Activated CD4-positive, alpha-beta memory T cell treated with anti-CD3 and anti-CD28 coated beads, Interleukin-2, amount 10 ng/mL, durations not matched to agents 7 days and 5 days (primary cell): ENCODE data around the gene FPGS. TPM values are rescaled to one million over a fixed set of nuclear protein-coding genes. Genes with fewer than 3 reads are reported as not detected.
"Not testable (repeated sequence)": the region's sequence is repeated elsewhere in the genome, so short reads cannot be mapped to it uniquely, and the experiment has no call there.

Source experiments
- CTCF ChIA-PET: fragments of 350-600 bp; sonication (Branson Sonifier 250); formaldehyde crosslinking; loops from one replicate; lab custom pipeline; 2021; ENCODE audit warnings: antibody characterized with exemption, inconsistent platforms; lab: Charles Lee
- POLR2A ChIA-PET: fragments of 350-600 bp; sonication (Branson Sonifier 250); formaldehyde crosslinking; loops from one replicate; lab custom pipeline; 2021; ENCODE audit warnings: antibody characterized with exemption; lab: Charles Lee
- DNase-seq: peaks from one replicate; pipeline ENCODE4 v3.0.0-alpha.2; 2020
- H3K27ac Mint-ChIP-seq: one replicate; pipeline ENCODE4 v1.8.0; 2021; ENCODE audit warnings: mild to moderate bottlenecking, mixed read lengths
- H3K27me3 Mint-ChIP-seq: one replicate; pipeline ENCODE4 v1.8.0; 2021; ENCODE audit warnings: mixed read lengths
- H3K36me3 Mint-ChIP-seq: one replicate; pipeline ENCODE4 v1.8.0; 2021; ENCODE audit warnings: low read depth, mixed read lengths
- H3K4me1 Mint-ChIP-seq: one replicate; pipeline ENCODE4 v1.8.0; 2021; ENCODE audit warnings: mixed read lengths
- H3K4me3 Mint-ChIP-seq: one replicate; pipeline ENCODE4 v1.8.0; 2021; ENCODE audit warnings: mild to moderate bottlenecking, mixed read lengths
- H3K9me3 Mint-ChIP-seq: one replicate; pipeline ENCODE4 v1.8.0; 2021; ENCODE audit warnings: mixed read lengths
- total RNA-seq, 2 experiments: library from RNA; stranded (reverse); gene quantifications; one replicate each; pipeline ENCODE4 v1.2.3, GENCODE V29; 2021

Gene FPGS
- total RNA-seq, 2 experiments from 2014 or later = 65.6 to 65.8 TPM

GRCh38 chr9:127772603-127773002 is 30.1 kb upstream of the FPGS start:
- Mint-ChIP-seq H3K36me3 (peaks cover 75% of the 10 kb centered on the region), H3K27me3 (no peaks in the 10 kb centered on the region), H3K4me3 (no peak overlapping the region), H3K9me3 (no peaks in the 10 kb centered on the region), H3K4me1 (peaks cover 73% of the 10 kb centered on the region), H3K27ac (peak overlapping the region; percentile 35)
- ChIA-PET POLR2A (interaction anchor here (4.6 kb wide), 1 partner anchor 13 kb away, joined by 77 read pairs; the partner anchor contains the start of gene CDK9), CTCF (interaction anchor here (1.2 to 7.8 kb wide), 5 partner anchors 10 to 149 kb away, joined by 3 to 90 read pairs (median 11); partner anchors contain the start of genes CDK9 and TOR2A)
- no peak for DNase-seq

- ChIA-PET CTCF (interaction anchor here (1.2 to 3.4 kb wide), 3 partner anchors 11 to 96 kb away, joined by 3 to 25 read pairs (median 7); partner anchors contain the start of gene TOR2A), POLR2A (interaction anchor here (1.2 kb wide), 1 partner anchor 11 kb away, joined by 4 read pairs; no protein-coding TSS in a partner anchor)
- H3K4me3 Mint-ChIP-seq = no peak overlapping the region
- H3K9me3 Mint-ChIP-seq = no peaks in the 10 kb centered on the region
- peaks cover 74% of the 10 kb centered on the region for H3K36me3 Mint-ChIP-seq
- peaks cover 68% of the 10 kb centered on the region for H3K4me1 Mint-ChIP-seq
- DNase-seq = no peak
- H3K27ac Mint-ChIP-seq = no peak overlapping the region
- no peaks in the 10 kb centered on the region for H3K27me3 Mint-ChIP-seq
Measured at GRCh38 chr9:127773272-127773671, 29.4 kb upstream of the FPGS start.

- Mint-ChIP-seq H3K27me3 (no peaks in the 10 kb centered on the region), H3K9me3 (no peaks in the 10 kb centered on the region), H3K4me3 (no peak overlapping the region), H3K4me1 (peaks cover 63% of the 10 kb centered on the region), H3K36me3 (peaks cover 70% of the 10 kb centered on the region), H3K27ac (no peak overlapping the region)
- POLR2A ChIA-PET = interaction anchor here (1.2 kb wide), 1 partner anchor 11 kb away, joined by 4 read pairs; no protein-coding TSS in a partner anchor
- no peak for DNase-seq
- CTCF ChIA-PET = interaction anchor here (1.2 kb wide), 1 partner anchor 11 kb away, joined by 3 read pairs; no protein-coding TSS in a partner anchor
Measured at GRCh38 chr9:127773981-127774380, 28.7 kb upstream of the FPGS start.

GRCh38 chr9:127776195-127776923 is 26.3 kb upstream of the FPGS start:
- peak; percentile 85 for DNase-seq
- no peaks in the 10 kb centered on the region for H3K9me3 Mint-ChIP-seq
- POLR2A ChIA-PET = interaction anchor here (0.9 to 1.5 kb wide), 9 partner anchors 9 to 140 kb away, joined by 3 to 19 read pairs (median 3); partner anchors contain the start of genes CDK9, FPGS, PTRH1 and TOR2A
- H3K27ac Mint-ChIP-seq = peak overlapping the region; percentile 99
- peaks cover 50% of the 10 kb centered on the region for H3K36me3 Mint-ChIP-seq
- peaks cover 63% of the 10 kb centered on the region for H3K4me1 Mint-ChIP-seq
- H3K27me3 Mint-ChIP-seq = no peaks in the 10 kb centered on the region
- CTCF ChIA-PET = interaction anchor here (0.9 to 2.5 kb wide), 5 partner anchors 9 to 42 kb away, joined by 3 to 15 read pairs (median 7); partner anchors contain the start of genes CDK9 and TOR2A
- H3K4me3 Mint-ChIP-seq = peak overlapping the region; percentile 100

GRCh38 chr9:127776924-127777289 is 25.8 kb upstream of the FPGS start:
- no peaks in the 10 kb centered on the region for H3K27me3 Mint-ChIP-seq
- CTCF ChIA-PET = interaction anchor here (0.9 to 2.5 kb wide), 5 partner anchors 8 to 42 kb away, joined by 3 to 15 read pairs (median 7); partner anchors contain the start of genes CDK9 and TOR2A

GRCh38 chr9:127777368-127777980 is 25.2 kb upstream of the FPGS start:
- Mint-ChIP-seq H3K27me3 (no peaks in the 10 kb centered on the region), H3K27ac (peak overlapping the region; percentile 99), H3K4me1 (peaks cover 64% of the 10 kb centered on the region), H3K36me3 (peaks cover 38% of the 10 kb centered on the region), H3K4me3 (peak overlapping the region; percentile 100), H3K9me3 (no peaks in the 10 kb centered on the region)
- ChIA-PET CTCF (interaction anchor here (0.8 to 3.0 kb wide), 3 partner anchors 10 to 42 kb away, joined by 3 to 19 read pairs (median 5); partner anchors contain the start of gene TOR2A), POLR2A (interaction anchor here (0.9 to 1.9 kb wide), 4 partner anchors 8 to 42 kb away, joined by 3 to 10 read pairs (median 6); partner anchors contain the start of gene TOR2A)
- peak; percentile 32 for DNase-seq

More at GRCh38 chr9:127776924-127777289, 25.8 kb upstream of the FPGS start:
- Mint-ChIP-seq H3K9me3 (no peaks in the 10 kb centered on the region), H3K36me3 (peaks cover 44% of the 10 kb centered on the region), H3K4me3 (peak overlapping the region; percentile 100), H3K4me1 (peaks cover 63% of the 10 kb centered on the region), H3K27ac (peak overlapping the region; percentile 99)
- POLR2A ChIA-PET = interaction anchor here (0.9 to 1.5 kb wide), 7 partner anchors 8 to 139 kb away, joined by 3 to 19 read pairs (median 3); partner anchors contain the start of genes CDK9, PTRH1 and TTC16
- peak; percentile 36 for DNase-seq

GRCh38 chr9:127778280-127779135 is 24.2 kb upstream of the FPGS start, which contains the start of gene SH2D3C:
SH2D3C (minus strand) TSS chr9:127778666; CDS start chr9:127778627, 39 bp downstream.
- Mint-ChIP-seq H3K36me3 (peaks cover 35% of the 10 kb centered on the region), H3K4me1 (peaks cover 65% of the 10 kb centered on the region), H3K27me3 (no peaks in the 10 kb centered on the region), H3K4me3 (peak within 1 kb of the TSS; percentile 100), H3K27ac (peak within 1 kb of the TSS; percentile 99), H3K9me3 (no peaks in the 10 kb centered on the region)
- DNase-seq = peak; percentile 65
- ChIA-PET POLR2A (interaction anchor here (0.8 to 2.4 kb wide), 14 partner anchors 7 to 327 kb away, joined by 3 to 10 read pairs (median 4); partner anchors contain the start of genes LRSAM1, RPL12 and TOR2A), CTCF (interaction anchor here (0.5 to 7.3 kb wide), 9 partner anchors 10 to 257 kb away, joined by 3 to 90 read pairs (median 4); partner anchors contain the start of gene TOR2A)

- CTCF ChIA-PET = interaction anchor here (0.5 to 7.3 kb wide), 6 partner anchors 11 to 256 kb away, joined by 3 to 90 read pairs (median 4); partner anchors contain the start of gene TOR2A
- Mint-ChIP-seq H3K4me1 (peaks cover 67% of the 10 kb centered on the region), H3K9me3 (no peaks in the 10 kb centered on the region), H3K4me3 (peak overlapping the region; percentile 100), H3K27me3 (no peaks in the 10 kb centered on the region), H3K36me3 (peaks cover 28% of the 10 kb centered on the region), H3K27ac (peak overlapping the region; percentile 99)
- peak; percentile 69 for DNase-seq
- POLR2A ChIA-PET = interaction anchor here (0.8 to 2.4 kb wide), 14 partner anchors 8 to 328 kb away, joined by 3 to 10 read pairs (median 4); partner anchors contain the start of genes LRSAM1, RPL12 and TOR2A
Measured at GRCh38 chr9:127779136-127779981, 23.3 kb upstream of the FPGS start.

- ChIA-PET POLR2A (interaction anchor here (1.1 to 2.4 kb wide), 4 partner anchors 9 to 329 kb away, joined by 3 to 9 read pairs (median 6); partner anchors contain the start of genes LRSAM1 and RPL12), CTCF (interaction anchor here (0.6 to 7.3 kb wide), 4 partner anchors 12 to 532 kb away, joined by 3 to 90 read pairs (median 11); partner anchors contain the start of gene TOR2A)
- peaks cover 66% of the 10 kb centered on the region for H3K4me1 Mint-ChIP-seq
- DNase-seq = no peak
- peak overlapping the region; percentile 41 for H3K4me3 Mint-ChIP-seq
- peaks cover 26% of the 10 kb centered on the region for H3K36me3 Mint-ChIP-seq
- H3K27ac Mint-ChIP-seq = peak overlapping the region; percentile 99
- H3K9me3 Mint-ChIP-seq = no peaks in the 10 kb centered on the region
- no peaks in the 10 kb centered on the region for H3K27me3 Mint-ChIP-seq
Measured at GRCh38 chr9:127780126-127780885, 22.4 kb upstream of the FPGS start.

- not testable (repeated sequence) for H3K27me3 Mint-ChIP-seq, H3K4me3 Mint-ChIP-seq, H3K9me3 Mint-ChIP-seq, DNase-seq
- H3K36me3 Mint-ChIP-seq = peaks cover 26% of the 10 kb centered on the region
- POLR2A ChIA-PET = interaction anchor here (2.4 kb wide), 1 partner anchor 10 kb away, joined by 9 read pairs; no protein-coding TSS in a partner anchor
- CTCF ChIA-PET = interaction anchor here (0.6 to 7.3 kb wide), 3 partner anchors 12 to 533 kb away, joined by 3 to 90 read pairs (median 3); partner anchors contain the start of gene TOR2A
- peak overlapping the region; percentile 99 for H3K27ac Mint-ChIP-seq
- H3K4me1 Mint-ChIP-seq = peaks cover 66% of the 10 kb centered on the region
Measured at GRCh38 chr9:127780909-127781308, 21.8 kb upstream of the FPGS start.
